ENCODE data around the gene FEM1B.
A peak's percentile ranks its signal among the peaks of the same experiment; 100 is the strongest.

Gene FEM1B

GRCh38 chr15:68316061-68316804 is 38.7 kb downstream of the FEM1B start:
- POLR2A ChIA-PET: interaction anchor here (0.6 to 1.5 kb wide), 2 partner anchors 38 to 596 kb away, joined by 4 to 5 read pairs; partner anchors contain the start of gene FEM1B
- Histone ChIP-seq H3K4me1 (ENCODE audit: control insufficient read depth, insufficient read depth, low read length) (no peaks in the 10 kb centered on the region), H3K27ac (ENCODE audit: extremely low read depth, low read depth, low read length) (no peak overlapping the region), H3K9me3 (ENCODE audit: control insufficient read depth, insufficient read depth, low read depth, low read length) (no peaks in the 10 kb centered on the region), H3K36me3 (ENCODE audit: control insufficient read depth in 2 of 2, insufficient read depth in 1 of 2, low read length in 2 of 2) (no peaks in the 10 kb centered on the region), H3K4me3 (ENCODE audit: low read depth, low read length) (no peak overlapping the region)
- CTCF ChIA-PET: interaction anchor here (0.6 to 2.7 kb wide), 7 partner anchors 10 to 577 kb away, joined by 3 to 19 read pairs (median 4); no protein-coding TSS in a partner anchor
- TF ChIP-seq KLF17 (tag by site-specific recombination; IDR thresholded peaks at IDR 0.05) (peak; percentile 14; the same call in 1 of the 2 replicates), CTCF (tag by site-specific recombination; IDR thresholded peaks at IDR 0.05) (peak; percentile 79), ZNF626 (tag by site-specific recombination; IDR thresholded peaks at IDR 0.05) (no peak), ZNF16 (tag by site-specific recombination; IDR thresholded peaks at IDR 0.05; ENCODE audit: low read depth) (peak; percentile 93), GLIS2 (tag by site-specific recombination; IDR thresholded peaks at IDR 0.05) (no peak), ZNF600 (tag by site-specific recombination; IDR thresholded peaks at IDR 0.05) (peak; percentile 36; the same call in 1 of the 2 replicates), ZFHX2 (tag by site-specific recombination; conservative IDR thresholded peaks at IDR 0.05) (peak; percentile 7; the same call in 1 of the 2 replicates), ZNF2 (tag by site-specific recombination; IDR thresholded peaks at IDR 0.05) (0 out of 2 replicates have a peak, but pooled peaks have one; percentile 23)

GRCh38 chr15:68317281-68318007 is 39.9 kb downstream of the FEM1B start:
- H3K9me3 ChIP-seq (ENCODE audit: control insufficient read depth, insufficient read depth, low read depth, low read length): no peaks in the 10 kb centered on the region
- no peak overlapping the region for H3K4me3 ChIP-seq (ENCODE audit: low read depth, low read length)
- CTCF ChIA-PET: interaction anchor here (1.0 kb wide), 1 partner anchor 11 kb away, joined by 4 read pairs; no protein-coding TSS in a partner anchor
- TF ChIP-seq ZNF596 (tag by site-specific recombination; IDR thresholded peaks at IDR 0.05): no peak
- no peak for TF ChIP-seq BCL11B (tag by site-specific recombination; IDR thresholded peaks at IDR 0.05; ENCODE audit: low read depth)
- no peak for TF ChIP-seq ZNF571 (tag by site-specific recombination; IDR thresholded peaks at IDR 0.05)
- no peak for TF ChIP-seq YY1 (tag by site-specific recombination; IDR thresholded peaks at IDR 0.05)
- no peak for TF ChIP-seq WT1 (tag by site-specific recombination; IDR thresholded peaks at IDR 0.05)
- TF ChIP-seq ZNF416 (tag by site-specific recombination; IDR thresholded peaks at IDR 0.05): no peak
- TF ChIP-seq ZNF473 (tag by site-specific recombination; IDR thresholded peaks at IDR 0.05): no peak
- TF ChIP-seq TCF7L2 (IDR thresholded peaks at IDR 0.05; ENCODE audit: borderline replicate concordance, low read depth, low read length): no peak
- no peak for TF ChIP-seq HOXD13 (CRISPR knock-in tag; IDR thresholded peaks at IDR 0.05; ENCODE audit: borderline replicate concordance)
- POLR2A ChIA-PET: interaction anchor here (1.5 kb wide), 1 partner anchor 40 kb away, joined by 4 read pairs; the partner anchor contains the start of gene FEM1B
- H3K4me1 ChIP-seq (ENCODE audit: control insufficient read depth, insufficient read depth, low read length): no peaks in the 10 kb centered on the region
- H3K27ac ChIP-seq (ENCODE audit: extremely low read depth, low read depth, low read length): no peak overlapping the region
- H3K36me3 ChIP-seq (ENCODE audit: control insufficient read depth in 2 of 2, insufficient read depth in 1 of 2, low read length in 2 of 2): no peaks in the 10 kb centered on the region
